H9 (cell line): Measurements from ENCODE around the gene SLC10A4. TPM values are rescaled to one million over a fixed set of nuclear protein-coding genes. Genes with fewer than 3 reads are reported as not detected.

ENCODE experiments used
- DNase-seq: peaks from one replicate; pipeline ENCODE4 v3.0.0-alpha.2; 2017
- H2AFZ ChIP-seq: one replicate; pipeline ENCODE4 v1.6.1; 2013; ENCODE audit warnings: mild to moderate bottlenecking, low read length, control low read depth, moderate library complexity
- H2AK5ac ChIP-seq: 2 replicates; pipeline ENCODE4 v1.6.1; 2013; ENCODE audit warnings: low read length, control low read depth, mixed read lengths; ENCODE audit not compliant: insufficient read length
- H2BK120ac ChIP-seq: one replicate; pipeline ENCODE4 v1.6.1; 2013; ENCODE audit warnings: low read depth, mild to moderate bottlenecking, low read length, control low read depth, inconsistent platforms; ENCODE audit not compliant: poor library complexity, severe bottlenecking
- H2BK12ac ChIP-seq: 2 replicates; pipeline ENCODE4 v1.6.1; 2013; ENCODE audit warnings: low read length, control low read depth, mixed read lengths, low read depth; ENCODE audit not compliant: insufficient read length
- H2BK15ac ChIP-seq: 2 replicates; pipeline ENCODE4 v1.6.1; 2013; ENCODE audit warnings: low read depth, low read length, control low read depth
- H2BK20ac ChIP-seq: one replicate; pipeline ENCODE4 v1.6.1; 2013; ENCODE audit warnings: low read depth, mild to moderate bottlenecking, low read length, control low read depth, inconsistent platforms; ENCODE audit not compliant: poor library complexity, severe bottlenecking
- H2BK5ac ChIP-seq: 2 replicates; pipeline ENCODE4 v1.6.1; 2013; ENCODE audit warnings: low read length, control low read depth, mixed read lengths; ENCODE audit not compliant: insufficient read length
- H3K14ac ChIP-seq: 2 replicates; pipeline ENCODE4 v1.6.1; 2013; ENCODE audit warnings: low read length, control low read depth; ENCODE audit not compliant: insufficient read depth
- H3K18ac ChIP-seq: 2 replicates; pipeline ENCODE4 v1.6.1; 2013; ENCODE audit warnings: low read depth, mild to moderate bottlenecking, mixed read lengths, low read length, control low read depth; ENCODE audit not compliant: insufficient read length
- H3K23ac ChIP-seq: 2 replicates; pipeline ENCODE4 v1.6.1; 2013; ENCODE audit warnings: low read length, control low read depth, mixed read lengths, low read depth; ENCODE audit not compliant: insufficient read length
- H3K23me2 ChIP-seq: 2 replicates; pipeline ENCODE4 v1.6.1; 2013; ENCODE audit warnings: low read depth, mild to moderate bottlenecking, mixed read lengths, low read length, control low read depth; ENCODE audit not compliant: insufficient read length, poor library complexity, severe bottlenecking
- H3K27ac ChIP-seq: 2 replicates; pipeline ENCODE4 v1.5.1; 2013; ENCODE audit warnings: low read length, control low read depth, mixed read lengths, low read depth; ENCODE audit not compliant: insufficient read length
- H3K27me3 ChIP-seq: 2 replicates; pipeline ENCODE4 v1.6.1; 2013; ENCODE audit warnings: low read length, control low read depth, inconsistent platforms; ENCODE audit not compliant: insufficient read depth
- H3K4ac ChIP-seq: 2 replicates; pipeline ENCODE4 v1.6.1; 2013; ENCODE audit warnings: low read depth, mild to moderate bottlenecking, control low read depth, inconsistent platforms, low read length, moderate library complexity
- H3K4me1 ChIP-seq: 2 replicates; pipeline ENCODE4 v1.6.1; 2013; ENCODE audit warnings: low read length, control low read depth, inconsistent platforms; ENCODE audit not compliant: insufficient read depth
- H3K4me2 ChIP-seq: 2 replicates; pipeline ENCODE4 v1.6.1; 2013; ENCODE audit warnings: low read length, control low read depth, mixed read lengths; ENCODE audit not compliant: insufficient read length, insufficient read depth
- H3K56ac ChIP-seq: 2 replicates; pipeline ENCODE4 v1.6.1; 2013; ENCODE audit warnings: low read depth, mild to moderate bottlenecking, mixed read lengths, low read length, control low read depth; ENCODE audit not compliant: insufficient read length
- H3K79me1 ChIP-seq: 2 replicates; pipeline ENCODE4 v1.6.1; 2013; ENCODE audit warnings: low read depth, mild to moderate bottlenecking, moderate library complexity, low read length, control low read depth, inconsistent platforms; ENCODE audit not compliant: insufficient read depth, poor library complexity, severe bottlenecking
- H3K79me2 ChIP-seq: 2 replicates; pipeline ENCODE4 v1.6.1; 2013; ENCODE audit warnings: low read length, control low read depth, inconsistent platforms; ENCODE audit not compliant: insufficient read depth
- H3K9ac ChIP-seq: 2 replicates; pipeline ENCODE4 v1.6.1; 2013; ENCODE audit warnings: low read length, control low read depth, mixed read lengths; ENCODE audit not compliant: insufficient read length; ENCODE audit errors: extremely low read depth
- H3K9me3 ChIP-seq: one replicate; pipeline ENCODE4 v1.6.1; 2013; ENCODE audit warnings: low read depth, low read length, inconsistent platforms; ENCODE audit not compliant: control insufficient read depth
- H3T11ph ChIP-seq: one replicate; pipeline ENCODE4 v1.6.1; 2013; ENCODE audit warnings: mild to moderate bottlenecking, low read length, control low read depth, inconsistent platforms
- H4K20me1 ChIP-seq: one replicate; pipeline ENCODE4 v1.6.1; 2013; ENCODE audit not compliant: control insufficient read depth, insufficient read length, insufficient read depth
- H4K5ac ChIP-seq: 2 replicates; pipeline ENCODE4 v1.6.1; 2013; ENCODE audit warnings: low read depth, mild to moderate bottlenecking, mixed read lengths, low read length, control low read depth; ENCODE audit not compliant: insufficient read length
- H4K8ac ChIP-seq: replicated peaks from 2 replicates; pipeline ENCODE4 v1.6.1; 2013; ENCODE audit warnings: low read length, control low read depth, mixed read lengths, low read depth; ENCODE audit not compliant: insufficient read length
- H4K91ac ChIP-seq: 2 replicates; pipeline ENCODE4 v1.6.1; 2013; ENCODE audit warnings: low read depth, mild to moderate bottlenecking, moderate library complexity, mixed read lengths, low read length, control low read depth; ENCODE audit not compliant: insufficient read length
- H3K27ac Mint-ChIP-seq, 3 experiments: 2 replicates in 2 of 3; 3 replicates in 1 of 3; pipeline ENCODE4 v1.8.0; 2020 to 2021; ENCODE audit warnings: mixed read lengths in 3 of 3, mild to moderate bottlenecking in 1 of 3, moderate library complexity in 1 of 3
- H3K27me3 Mint-ChIP-seq: 2 replicates; pipeline ENCODE4 v1.8.0; 2021; ENCODE audit warnings: low read depth, mild to moderate bottlenecking, moderate library complexity, mixed read lengths
- H3K36me3 Mint-ChIP-seq, 3 experiments: 2 replicates in 2 of 3; 3 replicates in 1 of 3; pipeline ENCODE4 v1.8.0; 2020 to 2021; ENCODE audit warnings: low read depth in 3 of 3, mixed read lengths in 3 of 3; ENCODE audit not compliant: insufficient read depth in 1 of 3
- H3K4me1 Mint-ChIP-seq, 2 experiments: 2 replicates each; pipeline ENCODE4 v1.8.0; 2020; ENCODE audit warnings: mixed read lengths in 2 of 2
- H3K4me3 Mint-ChIP-seq, 2 experiments: 2 replicates in 1 of 2; 3 replicates in 1 of 2; pipeline ENCODE4 v1.8.0; 2020 to 2021; ENCODE audit warnings: mild to moderate bottlenecking in 2 of 2, mixed read lengths in 2 of 2, moderate library complexity in 1 of 2
- H3K9me3 Mint-ChIP-seq, 2 experiments: 2 replicates in 1 of 2; 3 replicates in 1 of 2; pipeline ENCODE4 v1.8.0; 2020; ENCODE audit warnings: mild to moderate bottlenecking in 2 of 2, mixed read lengths in 2 of 2, moderate library complexity in 1 of 2
- CTCF ChIP-seq: fragments of 200-600 bp; sonication (generic); conservative IDR thresholded peaks from 3 replicates; pipeline ENCODE4 v1.8.0; 2021; ENCODE audit warnings: antibody characterized with exemption, mild to moderate bottlenecking
- WGBS: extraction: QIAGEN DNeasy Blood & Tissue Kit; methylation state at CpG from one replicate; pipeline ENCODE4 v1.1.7; 2013; ENCODE audit warnings: missing lambda C conversion rate, low lambda C conversion rate, mixed read lengths; ENCODE audit not compliant: insufficient read length; ENCODE audit errors: extremely low coverage; 5-methylcytosine and 5-hydroxymethylcytosine counted together
- total RNA-seq: library from RNA; stranded (reverse); gene quantifications from 2 replicates; pipeline ENCODE4 v1.2.1, GENCODE V29; 2021

Gene SLC10A4
- total RNA-seq, 1 experiment from 2014 or later = 1.7 TPM

- H2AFZ ChIP-seq = no peak overlapping the region
- no peak overlapping the region for H3K18ac ChIP-seq
- H3K4ac ChIP-seq = no peak overlapping the region
- no peak overlapping the region for H2AK5ac ChIP-seq
- no peak overlapping the region for H3K4me2 ChIP-seq
- no peaks in the 10 kb centered on the region for H3K27me3 ChIP-seq
- H2BK20ac ChIP-seq = no peak overlapping the region
- H4K8ac ChIP-seq = no peak overlapping the region
- no CpG with 5 or more reads among the region's 3 CpGs for WGBS
- no peak overlapping the region for H2BK5ac ChIP-seq
- DNase-seq = no peak
- H4K20me1 ChIP-seq = no peaks in the 10 kb centered on the region
- H2BK12ac ChIP-seq = no peak overlapping the region
- Mint-ChIP-seq H3K9me3 (no peaks in the 10 kb centered on the region), H3K27me3 (no peaks in the 10 kb centered on the region), H3K4me1 (no peaks in the 10 kb centered on the region), H3K27ac (no peak overlapping the region), H3K36me3 (peaks cover 26 to 47% (median 46%) of the 10 kb centered on the region in 3 experiments), H3K4me3 (no peak overlapping the region)
- H3K79me1 ChIP-seq = no peaks in the 10 kb centered on the region
- H2BK15ac ChIP-seq = no peak overlapping the region
- H3K23me2 ChIP-seq = no peaks in the 10 kb centered on the region
- H3K56ac ChIP-seq = no peak overlapping the region
- no peak overlapping the region for H3K27ac ChIP-seq
- no peaks in the 10 kb centered on the region for H3K4me1 ChIP-seq
- no peak overlapping the region for H3K23ac ChIP-seq
- H2BK120ac ChIP-seq = no peak overlapping the region
- H3K14ac ChIP-seq = no peak overlapping the region
- no peak overlapping the region for H4K5ac ChIP-seq
- no peaks in the 10 kb centered on the region for H3K79me2 ChIP-seq
- no peak overlapping the region for H3K9ac ChIP-seq
- H3K9me3 ChIP-seq = no peaks in the 10 kb centered on the region
- no peak overlapping the region for H3T11ph ChIP-seq
- no peak for TF ChIP-seq CTCF
- H4K91ac ChIP-seq = no peak overlapping the region
These were observed 35.0 kb downstream of the SLC10A4 start for GRCh38 chr4:48518143-48518542.
